AG04450 (cell line): ENCODE data around the gene E2F8. TPM values are rescaled to one million over a fixed set of nuclear protein-coding genes. Genes with fewer than 3 reads are reported as not detected.

Experiments
- CTCF ChIA-PET: fragments of 300-600, 350-600 bp; formaldehyde crosslinking; extraction: SDS; loops from one replicate; lab custom pipeline; 2022; ENCODE audit warnings: antibody characterized with exemption, inconsistent platforms; lab: Charles Lee
- POLR2A ChIA-PET: fragments of 350-600 bp; formaldehyde crosslinking; extraction: SDS; loops from one replicate; lab custom pipeline; 2021; ENCODE audit warnings: antibody characterized with exemption, inconsistent platforms; lab: Yijun Ruan, JAX
- DNase-seq: peaks from one replicate; pipeline ENCODE4 v3.0.0-alpha.2; 2011; ENCODE audit warnings: low read depth, low spot score
- H3K27ac ChIP-seq: one replicate; pipeline ENCODE4 v1.5.1; 2012; ENCODE audit warnings: low read depth, low read length, control low read depth
- H3K27me3 ChIP-seq: one replicate; pipeline ENCODE4 v1.6.0; 2012; ENCODE audit warnings: low read length; ENCODE audit not compliant: control insufficient read depth, insufficient read depth
- H3K4me3 ChIP-seq: 2 replicates; pipeline ENCODE4 v1.5.1; 2011; ENCODE audit warnings: mild to moderate bottlenecking, low read depth, low read length, control low read depth
- H3K9me3 ChIP-seq: 2 replicates; pipeline ENCODE4 v1.5.1; 2012; ENCODE audit warnings: low read length; ENCODE audit not compliant: control insufficient read depth, insufficient read depth
- CTCF ChIP-seq: IDR thresholded peaks from 2 replicates; pipeline ENCODE4 v1.5.1; 2011; ENCODE audit warnings: low read depth, low read length, control low read depth, inconsistent platforms
- polyA plus RNA-seq: library from polyadenylated mRNA; depleted of rRNA; stranded (reverse); fragments of >200 nt; gene quantifications from 2 replicates; pipeline ENCODE4 v1.2.3, GENCODE V29; 2011

Gene E2F8
- polyA plus RNA-seq, 1 experiment = 0.98 TPM

DNA sequence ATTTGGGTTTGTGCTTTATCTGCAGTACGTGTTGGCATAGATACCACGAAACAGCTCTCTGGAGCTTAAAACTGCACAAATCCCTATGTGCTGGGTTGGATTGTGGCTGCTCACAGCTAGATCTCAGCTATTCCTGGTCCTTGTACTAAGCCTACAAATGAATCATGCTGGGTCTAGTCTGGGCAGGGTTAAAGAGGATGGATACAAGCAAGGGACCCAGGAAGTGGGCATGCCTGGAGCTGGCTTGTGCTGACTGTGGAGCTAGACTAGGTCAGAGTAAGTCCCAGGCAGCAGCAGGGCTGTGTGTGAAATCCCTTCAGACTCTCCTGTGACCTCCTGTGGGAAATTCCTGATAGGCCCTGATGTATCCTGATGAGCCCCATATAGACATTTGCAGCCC lies 3.9 kb upstream of the E2F8 start:
- H3K9me3 ChIP-seq = no peaks in the 10 kb centered on the region
- TF ChIP-seq CTCF = no peak
- no peak overlapping the region for H3K4me3 ChIP-seq
- H3K27ac ChIP-seq = no peak overlapping the region
- peaks cover 24% of the 10 kb centered on the region for H3K27me3 ChIP-seq
- POLR2A ChIA-PET = no interaction called here
- CTCF ChIA-PET = interaction anchor here (1.6 to 1.9 kb wide), 2 partner anchors 14 to 309 kb away, joined by 4 to 11 read pairs; no protein-coding TSS in a partner anchor
- DNase-seq = no peak

- Histone ChIP-seq H3K27ac (no peak overlapping the region), H3K9me3 (no peaks in the 10 kb centered on the region), H3K27me3 (peaks cover 23% of the 10 kb centered on the region), H3K4me3 (no peak overlapping the region)
- no peak for TF ChIP-seq CTCF
- DNase-seq = no peak
- POLR2A ChIA-PET = no interaction called here
- CTCF ChIA-PET = interaction anchor here (1.6 to 1.9 kb wide), 2 partner anchors 15 to 310 kb away, joined by 4 to 11 read pairs; no protein-coding TSS in a partner anchor
These were observed 3.3 kb upstream of the E2F8 start for GRCh38 chr11:19244084-19244483.

DNA sequence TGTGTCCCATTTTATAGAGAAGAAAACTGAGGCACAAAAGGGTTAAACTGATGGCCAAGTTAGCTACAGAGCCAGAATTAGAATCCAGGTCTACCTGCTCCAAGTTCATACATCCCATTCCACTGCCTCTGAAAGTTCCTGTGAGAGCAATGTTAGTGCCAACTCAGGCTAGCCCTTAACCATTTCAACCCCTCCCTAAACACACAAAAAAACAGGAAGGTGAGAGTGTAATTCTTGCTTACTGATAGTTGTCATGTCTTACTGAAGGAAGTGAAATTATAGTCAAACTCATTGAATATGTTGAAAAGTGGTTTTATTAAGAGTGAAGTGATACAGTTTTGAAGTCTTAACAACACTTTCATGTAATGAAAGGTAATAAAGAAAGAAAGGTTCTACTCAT lies 2.9 kb upstream of the E2F8 start:
- H3K27ac ChIP-seq = no peak overlapping the region
- H3K27me3 ChIP-seq = peaks cover 23% of the 10 kb centered on the region
- no peak for DNase-seq
- ChIA-PET CTCF (interaction anchor here (1.6 to 1.9 kb wide), 2 partner anchors 15 to 310 kb away, joined by 4 to 11 read pairs; no protein-coding TSS in a partner anchor), POLR2A (no interaction called here)
- TF ChIP-seq CTCF = no peak
- no peaks in the 10 kb centered on the region for H3K9me3 ChIP-seq
- H3K4me3 ChIP-seq = no peak overlapping the region

DNA sequence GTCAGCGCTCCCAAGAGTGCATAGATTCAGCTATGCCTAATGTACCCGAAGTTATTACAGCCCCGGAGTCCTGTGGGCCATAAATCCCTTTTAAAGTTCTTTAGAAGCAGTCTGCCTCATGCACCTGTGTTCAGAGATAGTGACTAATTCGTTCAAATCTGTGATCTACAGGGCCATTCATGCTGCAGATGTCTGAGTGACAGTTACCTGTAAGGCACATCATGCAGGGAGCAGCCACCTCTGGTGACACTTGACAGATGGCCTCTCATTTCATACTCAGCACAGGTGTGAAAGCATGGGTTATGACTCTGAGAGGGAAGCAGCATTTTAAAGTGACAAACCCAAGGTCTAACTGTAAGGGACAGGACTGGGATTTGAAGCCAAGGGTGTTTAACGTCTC lies 2.4 kb upstream of the E2F8 start:
- no peak for TF ChIP-seq CTCF
- peaks cover 23% of the 10 kb centered on the region for H3K27me3 ChIP-seq
- no peak overlapping the region for H3K27ac ChIP-seq
- H3K4me3 ChIP-seq = no peak overlapping the region
- no peak for DNase-seq
- ChIA-PET CTCF (no interaction called here), POLR2A (no interaction called here)
- H3K9me3 ChIP-seq = no peaks in the 10 kb centered on the region

GRCh38 chr11:19242179-19242932 lies 1.6 kb upstream of the E2F8 start:
- no peak for TF ChIP-seq CTCF
- ChIA-PET CTCF (interaction anchor here (1.0 to 1.2 kb wide), 2 partner anchors 17 to 18 kb away, joined by 4 read pairs; no protein-coding TSS in a partner anchor), POLR2A (interaction anchor here (0.6 kb wide), 1 partner anchor 855 kb away, joined by 3 read pairs; no protein-coding TSS in a partner anchor)
- DNase-seq = no peak
- Histone ChIP-seq H3K27ac (no peak overlapping the region), H3K4me3 (peak overlapping the region; percentile 64), H3K9me3 (no peaks in the 10 kb centered on the region), H3K27me3 (peaks cover 23% of the 10 kb centered on the region)
